HK-2 (cell line): ENCODE data around the gene THOC1.
A peak's percentile ranks its signal among the peaks of the same experiment; 100 is the strongest.
"Not testable (repeated sequence)": the region's sequence is repeated elsewhere in the genome, so short reads cannot be mapped to it uniquely, and the experiment has no call there.

ENCODE experiments used
- DNase-seq: peaks from one replicate; pipeline ENCODE4 v3.0.0-alpha.2; 2018; ENCODE audit not compliant: unreplicated experiment

Gene THOC1

GRCh38 chr18:267688-268552 lies at the start of gene THOC1:
THOC1 (minus strand) TSS chr18:268047; CDS start chr18:268019, 28 bp downstream.
- peak; percentile 86 for DNase-seq

- DNase-seq = no peak
Observed at GRCh38 chr18:317618-318017, 49.8 kb upstream of the THOC1 start.

GRCh38 chr18:316393-316792 lies 48.5 kb upstream of the THOC1 start:
- no peak for DNase-seq

- DNase-seq = no peak
Observed at GRCh38 chr18:313931-314330, 46.1 kb upstream of the THOC1 start.

GRCh38 chr18:312415-312814 lies 44.6 kb upstream of the THOC1 start:
- no peak for DNase-seq

- DNase-seq = no peak
Observed at GRCh38 chr18:310042-310441, 42.2 kb upstream of the THOC1 start.

GRCh38 chr18:308086-308485 lies 40.2 kb upstream of the THOC1 start:
- DNase-seq = not testable (repeated sequence)

GRCh38 chr18:306608-307255 lies 38.9 kb upstream of the THOC1 start:
- no peak for DNase-seq

- no peak for DNase-seq
Observed at GRCh38 chr18:305003-305501, 37.2 kb upstream of the THOC1 start.

- DNase-seq = no peak
Observed at GRCh38 chr18:303607-304006, 35.8 kb upstream of the THOC1 start.

- no peak for DNase-seq
Observed at GRCh38 chr18:303011-303410, 35.2 kb upstream of the THOC1 start.

- DNase-seq = no peak
Observed at GRCh38 chr18:302097-302496, 34.2 kb upstream of the THOC1 start.

GRCh38 chr18:297936-298335 lies 30.1 kb upstream of the THOC1 start:
- DNase-seq = no peak

GRCh38 chr18:295756-296490 lies 28.1 kb upstream of the THOC1 start:
- no peak for DNase-seq

GRCh38 chr18:294566-294965 lies 26.7 kb upstream of the THOC1 start:
- DNase-seq = no peak

- DNase-seq = no peak
Observed at GRCh38 chr18:293536-293935, 25.7 kb upstream of the THOC1 start.

GRCh38 chr18:292271-292670 lies 24.4 kb upstream of the THOC1 start:
- DNase-seq = no peak

- DNase-seq = not testable (repeated sequence)
Observed at GRCh38 chr18:289970-290369, 22.1 kb upstream of the THOC1 start.

- DNase-seq = no peak
Observed at GRCh38 chr18:289026-289425, 21.2 kb upstream of the THOC1 start.

- no peak for DNase-seq
Observed at GRCh38 chr18:286515-287310, 18.9 kb upstream of the THOC1 start.

GRCh38 chr18:285817-286216 lies 18.0 kb upstream of the THOC1 start:
- no peak for DNase-seq

- DNase-seq = no peak
Observed at GRCh38 chr18:275486-275885, 7.6 kb upstream of the THOC1 start.
